ENCODE data around the gene EYA3.

Gene EYA3

DNA sequence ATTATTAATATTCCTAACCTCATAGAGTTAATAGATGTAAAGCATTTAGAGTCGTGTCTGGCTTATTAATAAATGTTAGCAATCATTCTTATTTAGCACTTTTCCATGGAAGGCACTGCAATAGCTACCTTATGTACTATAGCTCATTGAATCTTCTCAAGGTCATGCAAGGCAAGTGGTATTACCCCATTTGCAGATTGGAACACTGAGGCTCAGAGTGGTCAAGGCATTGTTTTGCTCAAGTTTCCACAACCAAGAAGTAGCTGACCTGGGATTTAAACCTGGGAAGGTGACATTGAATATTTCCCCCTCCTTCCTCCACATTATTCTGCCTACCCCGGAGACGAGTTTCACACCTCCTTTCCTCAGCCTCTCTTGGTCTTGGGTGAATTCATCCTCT is 37.8 kb upstream of the EYA3 start:
- no peaks in the 10 kb centered on the region for H3K36me3 ChIP-seq (ENCODE audit: insufficient read depth, low read length)
- H3K9me3 ChIP-seq (ENCODE audit: low read length), result no peaks in the 10 kb centered on the region
- H2AFZ ChIP-seq (ENCODE audit: low read depth, low read length), result no peak overlapping the region
- H3K4me3 ChIP-seq (ENCODE audit: low read length), result no peak overlapping the region
- no peaks in the 10 kb centered on the region for H3K4me1 ChIP-seq (ENCODE audit: insufficient read depth, low read length)
- H3K27me3 ChIP-seq (ENCODE audit: insufficient read depth, low read length), result no peaks in the 10 kb centered on the region

DNA sequence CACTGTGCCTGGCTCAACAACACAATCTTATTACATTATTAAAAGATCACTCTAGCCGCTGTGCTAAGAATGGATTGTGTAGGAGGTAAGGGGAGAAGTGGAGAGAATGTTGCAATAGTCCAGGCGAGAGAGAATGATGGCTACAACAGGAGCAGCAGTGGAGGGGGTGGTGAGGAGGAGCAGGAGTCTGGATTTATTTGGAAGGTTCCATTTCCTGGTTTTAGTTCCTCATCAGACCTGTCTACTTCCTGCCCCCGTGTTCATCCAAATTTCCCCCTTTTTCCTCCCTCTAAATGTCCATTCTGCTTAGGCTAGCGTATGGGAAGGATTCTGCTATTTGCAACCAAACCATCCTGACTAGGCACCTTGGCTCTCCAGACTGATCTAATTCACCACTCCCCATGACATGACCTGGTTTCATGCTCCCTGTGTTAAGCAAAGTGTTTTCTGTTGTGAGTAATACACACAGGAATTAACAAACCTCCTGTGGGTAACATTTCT is 35.1 kb upstream of the EYA3 start:
- no peak overlapping the region for H2AFZ ChIP-seq (ENCODE audit: low read depth, low read length)
- no peaks in the 10 kb centered on the region for H3K9me3 ChIP-seq (ENCODE audit: low read length)
- no peaks in the 10 kb centered on the region for H3K27me3 ChIP-seq (ENCODE audit: insufficient read depth, low read length)
- H3K4me3 ChIP-seq (ENCODE audit: low read length), result no peak overlapping the region
- no peaks in the 10 kb centered on the region for H3K4me1 ChIP-seq (ENCODE audit: insufficient read depth, low read length)
- no peaks in the 10 kb centered on the region for H3K36me3 ChIP-seq (ENCODE audit: insufficient read depth, low read length)

DNA sequence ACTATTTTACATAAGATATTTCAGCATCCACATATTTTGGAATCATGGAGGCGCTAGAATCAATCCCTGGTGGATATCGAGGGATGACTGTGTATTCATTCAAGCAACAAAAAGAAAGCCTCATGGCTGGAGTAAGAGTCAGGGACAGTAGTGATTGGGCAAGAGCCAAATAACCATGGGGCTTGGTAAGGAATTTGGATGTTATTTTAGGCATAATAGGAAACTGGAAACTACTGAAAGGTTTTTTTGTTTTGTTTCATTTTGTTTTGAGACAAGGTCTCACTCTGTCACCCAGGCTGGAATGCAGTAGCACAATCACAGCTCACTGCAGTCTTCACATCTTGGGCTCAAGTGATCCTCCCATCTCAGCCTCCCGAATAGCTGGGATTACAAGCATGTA is 33.8 kb upstream of the EYA3 start:
- Histone ChIP-seq H3K9me3 (ENCODE audit: low read length) (no peaks in the 10 kb centered on the region), H3K36me3 (ENCODE audit: insufficient read depth, low read length) (no peaks in the 10 kb centered on the region), H3K4me3 (ENCODE audit: low read length) (no peak overlapping the region), H3K4me1 (ENCODE audit: insufficient read depth, low read length) (no peaks in the 10 kb centered on the region), H2AFZ (ENCODE audit: low read depth, low read length) (no peak overlapping the region), H3K27me3 (ENCODE audit: insufficient read depth, low read length) (no peaks in the 10 kb centered on the region)

DNA sequence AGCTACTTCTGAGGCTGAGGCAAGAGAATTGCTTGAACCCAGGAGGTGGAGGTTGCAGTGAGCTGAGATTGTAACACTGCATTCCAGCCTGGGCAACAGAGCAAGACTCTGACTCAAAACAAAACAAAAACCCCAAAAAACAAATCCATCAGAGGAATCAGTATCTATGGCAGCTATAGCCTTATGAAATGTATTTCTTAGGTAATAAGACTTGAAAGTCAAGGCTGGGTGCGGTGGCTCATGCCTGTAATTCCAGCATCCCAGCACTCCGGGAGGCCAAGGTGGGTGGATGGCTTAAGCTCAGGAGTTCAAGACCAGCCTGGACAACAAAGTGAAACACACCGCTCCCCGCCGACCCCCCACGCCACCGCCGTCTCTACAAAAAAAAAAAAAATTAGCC is 31.1 kb upstream of the EYA3 start:
- Histone ChIP-seq H3K4me1 (ENCODE audit: insufficient read depth, low read length) (no peaks in the 10 kb centered on the region), H3K36me3 (ENCODE audit: insufficient read depth, low read length) (no peaks in the 10 kb centered on the region), H3K4me3 (ENCODE audit: low read length) (no peak overlapping the region), H3K9me3 (ENCODE audit: low read length) (no peaks in the 10 kb centered on the region), H3K27me3 (ENCODE audit: insufficient read depth, low read length) (no peaks in the 10 kb centered on the region), H2AFZ (ENCODE audit: low read depth, low read length) (no peak overlapping the region)

DNA sequence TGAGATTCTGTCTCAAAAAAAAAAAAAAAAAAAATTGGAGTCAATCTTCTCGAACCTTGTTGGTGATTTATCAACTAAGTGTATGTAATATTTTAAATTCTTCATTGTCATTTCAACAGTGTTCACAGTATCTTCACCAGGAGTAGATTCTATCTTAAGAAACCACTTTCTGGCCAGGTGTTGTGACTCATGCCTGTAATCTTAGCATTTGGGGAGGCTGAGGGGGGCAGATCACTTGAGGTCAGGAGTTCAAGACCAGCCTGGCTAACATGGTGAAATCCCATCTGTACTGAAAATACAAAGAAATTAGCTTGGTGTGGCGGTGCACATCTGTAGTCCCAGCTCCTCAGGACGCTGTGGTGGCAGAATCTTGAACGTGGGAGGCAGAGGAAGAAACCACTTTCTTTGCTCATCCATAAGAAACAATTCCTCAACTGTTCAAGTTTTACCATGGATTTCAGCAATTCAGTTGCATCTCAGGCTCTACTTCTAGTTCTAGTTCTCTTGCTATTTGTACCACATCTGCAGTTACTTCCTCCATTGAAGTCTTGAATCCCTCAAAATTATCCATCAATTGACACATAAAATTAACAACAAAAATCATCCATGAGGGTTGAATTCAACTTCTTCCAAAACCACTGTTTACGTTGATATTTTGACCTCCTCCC is 30.4 kb upstream of the EYA3 start:
- Histone ChIP-seq H3K4me1 (ENCODE audit: insufficient read depth, low read length) (no peaks in the 10 kb centered on the region), H3K27me3 (ENCODE audit: insufficient read depth, low read length) (no peaks in the 10 kb centered on the region), H3K9me3 (ENCODE audit: low read length) (no peaks in the 10 kb centered on the region), H2AFZ (ENCODE audit: low read depth, low read length) (no peak overlapping the region), H3K4me3 (ENCODE audit: low read length) (no peak overlapping the region), H3K36me3 (ENCODE audit: insufficient read depth, low read length) (no peaks in the 10 kb centered on the region)

DNA sequence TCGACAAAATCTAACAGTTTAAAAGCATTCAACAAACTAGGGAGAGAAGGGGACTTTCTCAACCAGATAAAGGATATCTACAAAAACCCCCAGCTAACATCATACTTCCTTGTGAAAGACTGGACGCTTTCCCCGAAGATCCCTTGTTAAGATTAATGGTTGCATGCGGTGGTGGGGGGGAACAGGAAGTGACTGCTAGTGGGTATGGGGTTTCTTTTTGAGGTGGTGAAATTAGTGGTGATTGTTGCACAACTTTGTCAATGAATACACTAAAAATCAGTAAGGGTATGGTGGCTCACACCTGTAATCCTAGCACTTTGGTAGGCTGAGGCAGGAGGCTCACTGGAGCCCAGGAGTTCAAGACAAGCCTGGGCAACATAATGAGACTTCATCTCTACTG is 26.9 kb upstream of the EYA3 start:
- Histone ChIP-seq H3K9me3 (ENCODE audit: low read length) (no peaks in the 10 kb centered on the region), H3K36me3 (ENCODE audit: insufficient read depth, low read length) (no peaks in the 10 kb centered on the region), H3K4me1 (ENCODE audit: insufficient read depth, low read length) (no peaks in the 10 kb centered on the region), H3K4me3 (ENCODE audit: low read length) (no peak overlapping the region), H2AFZ (ENCODE audit: low read depth, low read length) (no peak overlapping the region), H3K27me3 (ENCODE audit: insufficient read depth, low read length) (no peaks in the 10 kb centered on the region)

DNA sequence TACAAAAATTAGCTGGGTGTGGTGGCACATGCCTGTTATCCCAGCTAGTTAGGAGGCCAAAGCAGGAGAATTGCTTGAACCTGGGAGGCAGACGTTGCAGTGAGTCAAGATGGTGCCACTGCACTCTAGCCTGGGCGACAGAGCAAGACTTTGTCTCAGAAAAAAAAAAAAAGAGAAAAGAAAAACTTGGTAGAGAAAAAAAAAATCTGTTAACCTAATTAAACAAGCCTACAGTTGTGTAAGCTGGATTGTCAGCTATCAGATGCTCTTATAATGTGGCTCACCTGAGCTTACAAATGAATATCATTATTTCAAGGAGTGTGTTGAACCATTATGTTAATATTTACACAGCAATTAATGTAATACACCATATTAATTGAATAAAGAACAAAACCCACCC is 26.4 kb upstream of the EYA3 start:
- H2AFZ ChIP-seq (ENCODE audit: low read depth, low read length), result no peak overlapping the region
- H3K4me3 ChIP-seq (ENCODE audit: low read length), result no peak overlapping the region
- H3K27me3 ChIP-seq (ENCODE audit: insufficient read depth, low read length), result no peaks in the 10 kb centered on the region
- H3K9me3 ChIP-seq (ENCODE audit: low read length), result no peaks in the 10 kb centered on the region
- no peaks in the 10 kb centered on the region for H3K4me1 ChIP-seq (ENCODE audit: insufficient read depth, low read length)
- H3K36me3 ChIP-seq (ENCODE audit: insufficient read depth, low read length), result no peaks in the 10 kb centered on the region

DNA sequence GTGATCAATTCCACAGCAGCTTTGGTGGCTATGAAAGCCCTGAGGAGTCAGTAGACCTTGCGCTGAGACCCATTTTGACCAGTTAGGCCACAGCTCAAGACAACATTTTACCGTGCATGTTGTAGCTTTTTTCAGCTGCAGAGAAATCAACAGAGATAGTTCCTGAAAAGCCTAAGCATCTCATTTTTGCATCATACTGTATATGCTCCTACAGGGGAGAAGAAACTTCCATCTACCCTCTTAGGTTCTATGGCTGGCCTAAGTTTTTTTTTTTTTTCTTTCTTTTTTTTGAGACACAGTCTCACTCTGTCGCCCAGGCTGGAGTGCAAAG is 24.8 kb upstream of the EYA3 start:
- H3K4me3 ChIP-seq (ENCODE audit: low read length), result no peak overlapping the region
- no peaks in the 10 kb centered on the region for H3K9me3 ChIP-seq (ENCODE audit: low read length)
- H3K4me1 ChIP-seq (ENCODE audit: insufficient read depth, low read length), result no peaks in the 10 kb centered on the region
- H2AFZ ChIP-seq (ENCODE audit: low read depth, low read length), result no peak overlapping the region
- H3K27me3 ChIP-seq (ENCODE audit: insufficient read depth, low read length), result no peaks in the 10 kb centered on the region
- no peaks in the 10 kb centered on the region for H3K36me3 ChIP-seq (ENCODE audit: insufficient read depth, low read length)

DNA sequence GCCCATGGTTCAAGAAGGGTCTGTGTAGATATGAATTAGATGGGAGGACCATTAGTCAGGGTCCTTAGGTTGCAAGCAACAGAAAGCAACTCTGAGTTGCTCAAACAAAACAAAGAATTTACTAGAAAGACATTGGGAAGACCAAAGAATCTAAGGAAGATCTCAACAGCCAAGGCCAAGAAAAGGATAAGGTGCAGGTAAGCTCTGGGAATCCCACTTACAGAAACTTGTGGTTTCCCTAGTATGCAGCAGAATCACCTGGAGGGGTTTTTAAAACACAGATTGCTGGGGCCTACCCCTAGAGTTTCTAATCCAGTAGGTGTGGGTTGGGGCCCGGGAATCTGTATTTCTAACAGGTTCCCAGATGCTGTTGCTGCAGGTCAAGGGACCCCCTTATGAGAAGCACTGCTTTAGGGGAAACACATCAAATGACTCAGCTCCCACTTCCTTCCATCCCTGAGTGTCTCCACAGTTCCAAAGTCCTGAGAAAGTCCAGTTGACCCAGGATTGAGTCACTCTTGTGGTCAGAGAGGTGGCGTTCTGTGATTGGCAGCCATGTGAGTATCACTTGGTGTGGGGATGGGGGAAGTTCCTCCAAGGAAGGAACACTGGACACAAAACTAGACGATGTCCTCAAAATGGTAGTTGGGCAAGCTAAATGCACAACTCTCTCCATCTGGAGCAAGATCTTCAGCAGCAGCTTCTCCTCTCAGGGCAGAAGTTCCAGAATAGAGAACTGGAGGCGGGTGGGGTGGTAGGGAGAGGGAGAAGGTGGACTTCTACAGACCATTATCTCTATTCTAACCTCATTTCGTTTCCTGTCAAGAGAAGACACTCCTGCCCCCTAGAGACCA is 24.2 kb upstream of the EYA3 start:
- Histone ChIP-seq H3K27me3 (ENCODE audit: insufficient read depth, low read length) (no peaks in the 10 kb centered on the region), H3K36me3 (ENCODE audit: insufficient read depth, low read length) (no peaks in the 10 kb centered on the region), H3K4me3 (ENCODE audit: low read length) (no peak overlapping the region), H3K4me1 (ENCODE audit: insufficient read depth, low read length) (no peaks in the 10 kb centered on the region), H3K9me3 (ENCODE audit: low read length) (no peaks in the 10 kb centered on the region), H2AFZ (ENCODE audit: low read depth, low read length) (no peak overlapping the region)

DNA sequence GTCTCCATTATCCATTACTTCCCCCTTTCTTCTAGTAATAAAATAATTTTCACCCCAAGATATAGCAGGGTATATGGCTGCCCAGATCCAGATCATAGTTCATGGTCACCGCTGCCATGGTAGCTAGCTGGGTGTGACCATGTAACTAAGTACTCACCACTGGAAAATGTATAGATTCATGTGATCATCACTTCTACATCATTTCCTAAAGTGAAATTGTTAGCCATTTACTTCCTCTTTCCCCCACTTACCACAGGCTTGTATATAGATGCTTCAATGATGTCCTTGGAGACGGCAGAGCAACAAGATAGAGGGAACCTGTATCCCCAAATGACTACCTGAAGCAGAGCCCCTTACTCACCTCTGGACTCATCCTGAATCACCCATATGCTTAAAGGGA is 22.7 kb upstream of the EYA3 start:
- no peak overlapping the region for H2AFZ ChIP-seq (ENCODE audit: low read depth, low read length)
- no peak overlapping the region for H3K4me3 ChIP-seq (ENCODE audit: low read length)
- H3K36me3 ChIP-seq (ENCODE audit: insufficient read depth, low read length), result no peaks in the 10 kb centered on the region
- H3K9me3 ChIP-seq (ENCODE audit: low read length), result no peaks in the 10 kb centered on the region
- H3K27me3 ChIP-seq (ENCODE audit: insufficient read depth, low read length), result no peaks in the 10 kb centered on the region
- no peaks in the 10 kb centered on the region for H3K4me1 ChIP-seq (ENCODE audit: insufficient read depth, low read length)

DNA sequence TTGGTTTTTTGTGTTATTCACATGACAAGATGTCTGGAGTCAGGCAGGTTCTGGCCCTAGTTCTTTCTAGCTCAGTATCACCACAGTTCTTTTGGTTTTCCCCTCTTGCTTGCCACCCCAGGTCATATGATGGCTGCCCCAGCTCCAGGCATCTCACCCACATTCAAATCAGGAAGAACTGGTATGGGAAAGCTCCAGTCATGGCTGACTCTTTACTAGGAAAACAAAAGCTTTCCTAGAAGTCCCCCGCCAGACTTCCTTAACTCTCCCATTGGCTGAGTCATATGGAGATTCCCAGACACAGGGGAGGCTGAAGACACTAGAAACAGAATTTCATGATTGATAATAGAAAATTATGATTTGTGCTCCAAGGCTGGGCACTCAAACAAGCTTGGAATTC is 22.1 kb upstream of the EYA3 start:
- Histone ChIP-seq H3K9me3 (ENCODE audit: low read length) (no peaks in the 10 kb centered on the region), H2AFZ (ENCODE audit: low read depth, low read length) (no peak overlapping the region), H3K36me3 (ENCODE audit: insufficient read depth, low read length) (no peaks in the 10 kb centered on the region), H3K27me3 (ENCODE audit: insufficient read depth, low read length) (no peaks in the 10 kb centered on the region), H3K4me3 (ENCODE audit: low read length) (no peak overlapping the region), H3K4me1 (ENCODE audit: insufficient read depth, low read length) (no peaks in the 10 kb centered on the region)

DNA sequence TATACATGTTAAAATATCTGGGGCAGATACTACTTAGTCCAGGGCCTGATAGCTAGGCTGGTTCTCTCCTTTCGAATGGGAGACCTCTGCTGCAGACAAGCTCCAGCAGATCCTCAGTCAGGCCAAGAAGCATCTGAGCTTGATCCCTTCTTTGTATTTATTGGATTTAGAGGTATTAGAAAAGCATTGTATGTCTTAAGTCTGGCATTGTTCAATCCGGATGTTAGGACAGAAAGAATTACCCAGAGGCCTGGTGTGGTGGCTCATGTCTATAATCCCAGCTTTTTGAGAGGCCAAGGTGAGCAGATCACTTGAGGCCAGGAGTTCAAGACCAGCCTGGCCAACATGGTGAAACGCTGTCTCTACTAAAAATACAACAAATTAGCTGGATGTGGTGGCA is 21.2 kb upstream of the EYA3 start:
- H2AFZ ChIP-seq (ENCODE audit: low read depth, low read length), result no peak overlapping the region
- no peaks in the 10 kb centered on the region for H3K9me3 ChIP-seq (ENCODE audit: low read length)
- no peaks in the 10 kb centered on the region for H3K27me3 ChIP-seq (ENCODE audit: insufficient read depth, low read length)
- no peaks in the 10 kb centered on the region for H3K36me3 ChIP-seq (ENCODE audit: insufficient read depth, low read length)
- no peak overlapping the region for H3K4me3 ChIP-seq (ENCODE audit: low read length)
- no peaks in the 10 kb centered on the region for H3K4me1 ChIP-seq (ENCODE audit: insufficient read depth, low read length)

DNA sequence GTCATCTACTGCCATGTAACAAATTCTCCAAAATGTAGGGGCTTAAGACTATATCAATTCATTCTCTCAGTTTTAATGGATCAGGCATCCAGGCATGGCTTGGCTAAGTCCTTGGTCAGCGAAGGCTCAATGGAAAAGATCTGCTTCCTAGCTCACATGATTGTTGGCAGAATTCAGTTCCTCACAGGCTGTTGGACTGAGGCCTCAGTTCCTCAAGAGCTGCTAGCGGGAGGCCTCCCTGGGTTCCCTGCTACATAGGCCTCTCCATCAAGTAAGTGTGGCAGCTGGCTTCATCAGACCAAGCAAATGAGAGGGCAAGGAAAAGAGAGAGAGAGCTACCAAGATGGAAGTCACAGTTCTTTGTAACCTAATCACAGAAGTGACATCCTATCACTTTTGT is 19.6 kb upstream of the EYA3 start:
- Histone ChIP-seq H3K4me1 (ENCODE audit: insufficient read depth, low read length) (no peaks in the 10 kb centered on the region), H3K4me3 (ENCODE audit: low read length) (no peak overlapping the region), H2AFZ (ENCODE audit: low read depth, low read length) (no peak overlapping the region)

More for the DNA sequence above, 19.6 kb upstream of the EYA3 start:
- Histone ChIP-seq H3K27me3 (ENCODE audit: insufficient read depth, low read length) (no peaks in the 10 kb centered on the region), H3K9me3 (ENCODE audit: low read length) (no peaks in the 10 kb centered on the region), H3K36me3 (ENCODE audit: insufficient read depth, low read length) (no peaks in the 10 kb centered on the region)

All from neuron (in vitro differentiated cells).